SK-N-SH (cell line): ENCODE measurements around the gene GRIP1. TPM values are rescaled to one million over a fixed set of nuclear protein-coding genes. Genes with fewer than 3 reads are reported as not detected.

ENCODE experiments used
- CTCF ChIA-PET: fragments of 300-600, 350-600 bp; formaldehyde crosslinking; extraction: SDS; loops from one replicate; lab custom pipeline; 2021; lab: Yijun Ruan, JAX
- POLR2A ChIA-PET: fragments of 350-600 bp; sonication (Branson Sonifier 250); formaldehyde crosslinking; extraction: SDS; loops from one replicate; lab custom pipeline; 2020; ENCODE audit warnings: antibody characterized with exemption, inconsistent platforms; lab: Yijun Ruan, JAX
- DNase-seq: peaks from one replicate; pipeline ENCODE4 v3.0.0; 2012
- H2AFZ ChIP-seq: fragments of 200-600 bp; sonication (generic); 2 replicates; pipeline ENCODE4 v1.8.1; 2016; ENCODE audit warnings: antibody characterized with exemption, mild to moderate bottlenecking, low read depth
- H3F3A ChIP-seq: fragments of 200-600 bp; sonication (generic); replicated peaks from 2 replicates; pipeline ENCODE3; 2016; ENCODE audit warnings: antibody characterized with exemption, mild to moderate bottlenecking; ENCODE audit not compliant: insufficient read depth
- H3K27ac ChIP-seq, 2 experiments: fragments of 200-500 bp in 1 of 2; fragments of 200-600 bp in 1 of 2; sonication (Bioruptor generic) in 1 of 2; sonication (generic), shearing (Covaris generic) in 1 of 2; 2 replicates each; pipeline versions ENCODE4 v1.5.1 to v1.6.1; 2014 to 2016; ENCODE audit warnings: low read depth in 2 of 2, inconsistent platforms in 1 of 2, low read length in 1 of 2, mild to moderate bottlenecking in 1 of 2, mixed read lengths in 1 of 2
- H3K27me3 ChIP-seq: fragments of 200-600 bp; sonication (generic), shearing (Covaris generic); 2 replicates; pipeline ENCODE4 v1.6.1; 2016; ENCODE audit warnings: mixed run types; ENCODE audit not compliant: insufficient read depth
- H3K36me3 ChIP-seq, 2 experiments: fragments of 200-500 bp in 1 of 2; fragments of 200-600 bp in 1 of 2; sonication (Bioruptor generic) in 1 of 2; sonication (generic) in 1 of 2; replicated peaks in 1 of 2; 2 replicates each; pipeline versions ENCODE3 to v1.5.1; 2014 to 2016; ENCODE audit warnings: low read length in 1 of 2, mild to moderate bottlenecking in 1 of 2; ENCODE audit not compliant: insufficient read depth in 2 of 2, control insufficient read depth in 1 of 2
- H3K4me1 ChIP-seq, 2 experiments: fragments of 200-500 bp in 1 of 2; fragments of 200-600 bp in 1 of 2; sonication (Bioruptor generic) in 1 of 2; sonication (generic), shearing (Covaris generic) in 1 of 2; 2 replicates each; pipeline versions ENCODE4 v1.5.1 to v1.6.1; 2014 to 2016; ENCODE audit warnings: low read depth in 1 of 2, low read length in 1 of 2, mixed run types in 1 of 2; ENCODE audit not compliant: insufficient read depth in 2 of 2, control insufficient read depth in 1 of 2
- H3K4me2 ChIP-seq: fragments of 200-600 bp; sonication (generic), shearing (Covaris generic); 2 replicates; pipeline ENCODE4 v1.6.1; 2017; ENCODE audit warnings: mixed run types
- H3K4me3 ChIP-seq, 2 experiments: fragments of 200-500 bp in 1 of 2; fragments of 200-600 bp in 1 of 2; sonication (Bioruptor generic) in 1 of 2; sonication (generic), shearing (Covaris generic) in 1 of 2; 2 replicates each; pipeline versions ENCODE4 v1.5.1 to v1.8.1; 2014 to 2016; ENCODE audit warnings: low read depth in 2 of 2, inconsistent platforms in 1 of 2, low read length in 1 of 2, mild to moderate bottlenecking in 1 of 2, mixed read lengths in 1 of 2, moderate library complexity in 1 of 2
- H3K79me2 ChIP-seq: fragments of 200-600 bp; sonication (generic); 2 replicates; pipeline ENCODE4 v1.8.1; 2017; ENCODE audit warnings: mild to moderate bottlenecking; ENCODE audit not compliant: insufficient read depth
- H3K9ac ChIP-seq: fragments of 200-600 bp; sonication (generic); 2 replicates; pipeline ENCODE4 v1.6.1; 2017; ENCODE audit warnings: mixed run types
- H3K9me2 ChIP-seq: fragments of 200-600 bp; sonication (generic); 2 replicates; pipeline ENCODE4 v1.6.1; 2017; ENCODE audit warnings: mixed run types
- H3K9me3 ChIP-seq: fragments of 200-600 bp; sonication (generic); 2 replicates; pipeline ENCODE4 v1.6.1; 2017; ENCODE audit warnings: mixed run types, mild to moderate bottlenecking, moderate library complexity
- H4K20me1 ChIP-seq: fragments of 200-600 bp; sonication (generic); 2 replicates; pipeline ENCODE4 v1.6.1; 2017; ENCODE audit warnings: mild to moderate bottlenecking, mixed run types; ENCODE audit not compliant: insufficient read depth
- FOSL2 ChIP-seq: IDR thresholded peaks from 2 replicates; pipeline ENCODE4 v1.4.0; 2012; ENCODE audit warnings: low read depth, mild to moderate bottlenecking, moderate library complexity, borderline replicate concordance
- FOXJ3 ChIP-seq: sonication (generic); formaldehyde crosslinking; IDR thresholded peaks from 2 replicates; pipeline ENCODE4 v1.5.1; 2020; ENCODE audit warnings: mild to moderate bottlenecking, missing genetic modification reagents
- FOXM1 ChIP-seq: IDR thresholded peaks from 2 replicates; pipeline ENCODE4 v1.4.0; 2012; ENCODE audit warnings: low read depth, mild to moderate bottlenecking
- GABPA ChIP-seq: IDR thresholded peaks from 2 replicates; pipeline ENCODE4 v1.4.0; 2012; ENCODE audit warnings: low read depth, mild to moderate bottlenecking
- IRF3 ChIP-seq: fragments of 150-350 bp; IDR thresholded peaks from 2 replicates; pipeline ENCODE4 v1.6.1; 2016; ENCODE audit warnings: mild to moderate bottlenecking, low read depth, low read length
- POLR2AphosphoS5 ChIP-seq: IDR thresholded peaks from 2 replicates; pipeline ENCODE4 v1.6.1; 2012; ENCODE audit warnings: low read depth, low read length
- RAD21 ChIP-seq: IDR thresholded peaks from 2 replicates; pipeline ENCODE4 v1.6.1; 2012; ENCODE audit warnings: mild to moderate bottlenecking, low read length
- RCOR1 ChIP-seq: fragments of 150-350 bp; IDR thresholded peaks from 2 replicates; pipeline ENCODE4 v1.6.1; 2017; ENCODE audit warnings: antibody characterized with exemption, low read length
- RFX5 ChIP-seq: IDR thresholded peaks from 2 replicates; pipeline ENCODE4 v1.6.1; 2012; ENCODE audit warnings: mild to moderate bottlenecking, improper control_type of control experiment, low read length
- TCF12 ChIP-seq: IDR thresholded peaks from 2 replicates; pipeline ENCODE4 v1.4.0; 2012
- USF2 ChIP-seq: fragments of 150-350 bp; IDR thresholded peaks from 2 replicates; pipeline ENCODE4 v1.6.1; 2017; ENCODE audit warnings: antibody characterized with exemption, low read length, low read depth, borderline replicate concordance
- YY1 ChIP-seq: IDR thresholded peaks from 2 replicates; pipeline ENCODE4 v1.4.0; 2012; ENCODE audit warnings: low read depth, mild to moderate bottlenecking
- WGBS: methylation state at CpG from one replicate; pipeline ENCODE4 v1.1.6; 2017; ENCODE audit warnings: low lambda C conversion rate; 5-methylcytosine and 5-hydroxymethylcytosine counted together
- polyA plus RNA-seq, 3 experiments: library from polyadenylated mRNA; depleted of rRNA; stranded (reverse); fragments of >200 nt; gene quantifications; 2 replicates each; pipeline ENCODE4 v1.2.3, GENCODE V29; 2012
- TF ChIP-seq, protein P1 (sequence below): IDR thresholded peaks from 2 replicates; pipeline ENCODE4 v1.4.0; 2012; ENCODE audit warnings: low read depth
- TF ChIP-seq, protein P2 (sequence below): IDR thresholded peaks from 2 replicates; pipeline ENCODE4 v1.4.0; 2012; ENCODE audit warnings: low read depth, borderline replicate concordance
- TF ChIP-seq, protein P3 (sequence below): fragments of 200-600 bp; sonication (generic); IDR thresholded peaks from 2 replicates; pipeline ENCODE4 v1.6.1; 2017; ENCODE audit warnings: antibody characterized with exemption, mild to moderate bottlenecking, moderate library complexity

GRIP1 gene
- polyA plus RNA-seq, 1 of the 3 experiments (the other 2 are of a cell fraction), result 0.07 TPM

DNA sequence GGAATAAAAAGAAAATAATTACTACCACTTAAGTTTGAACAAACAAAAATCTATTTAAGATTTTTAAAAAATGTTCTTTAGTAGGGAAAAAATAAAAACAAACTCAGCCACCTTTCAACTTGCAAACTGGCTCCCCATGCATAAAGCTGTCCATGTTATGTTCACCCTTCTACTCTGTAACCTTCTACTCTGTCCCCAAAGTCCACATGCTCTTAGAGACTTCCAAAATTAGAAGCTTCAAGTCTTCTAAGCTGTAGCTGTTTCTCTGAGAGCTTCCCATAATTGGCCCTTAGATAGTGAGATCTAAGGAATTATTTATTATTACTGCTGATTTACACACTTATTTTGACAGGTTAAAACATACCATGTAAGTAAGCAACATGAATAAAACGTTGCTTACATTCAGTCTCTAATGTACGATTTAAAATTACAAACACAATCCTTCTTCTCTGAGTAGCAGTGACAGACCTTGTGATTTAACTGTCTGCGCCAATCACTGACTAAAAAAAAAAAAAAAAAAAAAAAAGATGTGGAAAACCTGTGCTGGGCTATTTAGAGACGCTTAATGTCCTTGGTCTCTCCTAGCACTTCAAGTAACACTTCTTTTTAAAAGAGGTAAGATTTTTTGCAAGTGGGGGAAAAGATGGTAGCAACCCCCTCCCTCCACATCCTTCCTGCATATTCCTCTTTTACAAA lies 28.3 kb upstream of the GRIP1 start (continued):
- TF ChIP-seq, protein P1, sequence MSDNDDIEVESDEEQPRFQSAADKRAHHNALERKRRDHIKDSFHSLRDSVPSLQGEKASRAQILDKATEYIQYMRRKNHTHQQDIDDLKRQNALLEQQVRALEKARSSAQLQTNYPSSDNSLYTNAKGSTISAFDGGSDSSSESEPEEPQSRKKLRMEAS, result no peak
- TF ChIP-seq, protein P2, sequence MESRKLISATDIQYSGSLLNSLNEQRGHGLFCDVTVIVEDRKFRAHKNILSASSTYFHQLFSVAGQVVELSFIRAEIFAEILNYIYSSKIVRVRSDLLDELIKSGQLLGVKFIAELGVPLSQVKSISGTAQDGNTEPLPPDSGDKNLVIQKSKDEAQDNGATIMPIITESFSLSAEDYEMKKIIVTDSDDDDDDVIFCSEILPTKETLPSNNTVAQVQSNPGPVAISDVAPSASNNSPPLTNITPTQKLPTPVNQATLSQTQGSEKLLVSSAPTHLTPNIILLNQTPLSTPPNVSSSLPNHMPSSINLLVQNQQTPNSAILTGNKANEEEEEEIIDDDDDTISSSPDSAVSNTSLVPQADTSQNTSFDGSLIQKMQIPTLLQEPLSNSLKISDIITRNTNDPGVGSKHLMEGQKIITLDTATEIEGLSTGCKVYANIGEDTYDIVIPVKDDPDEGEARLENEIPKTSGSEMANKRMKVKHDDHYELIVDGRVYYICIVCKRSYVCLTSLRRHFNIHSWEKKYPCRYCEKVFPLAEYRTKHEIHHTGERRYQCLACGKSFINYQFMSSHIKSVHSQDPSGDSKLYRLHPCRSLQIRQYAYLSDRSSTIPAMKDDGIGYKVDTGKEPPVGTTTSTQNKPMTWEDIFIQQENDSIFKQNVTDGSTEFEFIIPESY, result no peak
- no peak for TF ChIP-seq GABPA
- TF ChIP-seq USF2, result no peak

- no peak overlapping the region for H3K4me3 ChIP-seq
- TF ChIP-seq TCF12 (no peak), RFX5 (no peak), RAD21 (no peak), POLR2AphosphoS5 (no peak), FOXJ3 (CRISPR knock-in tag) (no peak)
- no peak overlapping the region for H3K27ac ChIP-seq
- H3K9me2 ChIP-seq, result no peaks in the 10 kb centered on the region
- no peaks in the 10 kb centered on the region for H4K20me1 ChIP-seq
- H3K4me1 ChIP-seq, result no peaks in the 10 kb centered on the region
- no peaks in the 10 kb centered on the region for H3K36me3 ChIP-seq
- no peak overlapping the region for H3K9ac ChIP-seq
- no peaks in the 10 kb centered on the region for H3F3A ChIP-seq
- WGBS, result 7% methylated on average over 4 of the region's 4 CpGs
- no peaks in the 10 kb centered on the region for H3K79me2 ChIP-seq
- peaks cover 19% of the 10 kb centered on the region; the same call in 1 of the 2 replicates for H3K27me3 ChIP-seq
- POLR2A ChIA-PET, result no interaction called here
- no peak overlapping the region for H3K4me2 ChIP-seq
- CTCF ChIA-PET, result interaction anchor here (1.0 kb wide), 1 partner anchor 9 kb away, joined by 4 read pairs; no protein-coding TSS in a partner anchor
- no peak for DNase-seq
- H3K9me3 ChIP-seq, result no peaks in the 10 kb centered on the region
- H2AFZ ChIP-seq, result no peak overlapping the region
Measured at GRCh38 chr12:66699738-66700482, 21.0 kb upstream of the GRIP1 start.

GRCh38 chr12:66698558-66698957 lies 19.7 kb upstream of the GRIP1 start:
- POLR2A ChIA-PET, result no interaction called here
- TF ChIP-seq FOSL2 (no peak), IRF3 (no peak), USF2 (no peak), YY1 (no peak), RCOR1 (no peak), FOXM1 (no peak), POLR2AphosphoS5 (no peak), TCF12 (no peak)
- TF ChIP-seq, protein P1, result no peak
- TF ChIP-seq, protein P3, sequence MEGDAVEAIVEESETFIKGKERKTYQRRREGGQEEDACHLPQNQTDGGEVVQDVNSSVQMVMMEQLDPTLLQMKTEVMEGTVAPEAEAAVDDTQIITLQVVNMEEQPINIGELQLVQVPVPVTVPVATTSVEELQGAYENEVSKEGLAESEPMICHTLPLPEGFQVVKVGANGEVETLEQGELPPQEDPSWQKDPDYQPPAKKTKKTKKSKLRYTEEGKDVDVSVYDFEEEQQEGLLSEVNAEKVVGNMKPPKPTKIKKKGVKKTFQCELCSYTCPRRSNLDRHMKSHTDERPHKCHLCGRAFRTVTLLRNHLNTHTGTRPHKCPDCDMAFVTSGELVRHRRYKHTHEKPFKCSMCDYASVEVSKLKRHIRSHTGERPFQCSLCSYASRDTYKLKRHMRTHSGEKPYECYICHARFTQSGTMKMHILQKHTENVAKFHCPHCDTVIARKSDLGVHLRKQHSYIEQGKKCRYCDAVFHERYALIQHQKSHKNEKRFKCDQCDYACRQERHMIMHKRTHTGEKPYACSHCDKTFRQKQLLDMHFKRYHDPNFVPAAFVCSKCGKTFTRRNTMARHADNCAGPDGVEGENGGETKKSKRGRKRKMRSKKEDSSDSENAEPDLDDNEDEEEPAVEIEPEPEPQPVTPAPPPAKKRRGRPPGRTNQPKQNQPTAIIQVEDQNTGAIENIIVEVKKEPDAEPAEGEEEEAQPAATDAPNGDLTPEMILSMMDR, result no peak

More at GRCh38 chr12:66698558-66698957, 19.7 kb upstream of the GRIP1 start:
- Histone ChIP-seq H2AFZ (no peak overlapping the region), H3K9me3 (no peaks in the 10 kb centered on the region), H4K20me1 (no peaks in the 10 kb centered on the region), H3K9ac (no peak overlapping the region), H3K36me3 (no peaks in the 10 kb centered on the region), H3K27ac (no peak overlapping the region), H3K9me2 (no peaks in the 10 kb centered on the region), H3K4me2 (no peak overlapping the region), H3K4me3 (no peak overlapping the region), H3K79me2 (no peaks in the 10 kb centered on the region), H3K27me3 (peaks cover 18% of the 10 kb centered on the region; the same call in 1 of the 2 replicates), H3K4me1 (no peaks in the 10 kb centered on the region), H3F3A (no peaks in the 10 kb centered on the region)
- CTCF ChIA-PET, result interaction anchor here (1.5 kb wide), 1 partner anchor 9 kb away, joined by 4 read pairs; no protein-coding TSS in a partner anchor
- 15% methylated on average over 4 of the region's 4 CpGs for WGBS
- DNase-seq, result no peak
